ENCODE measurements around the gene ZRANB2. TPM values are rescaled to one million over a fixed set of nuclear protein-coding genes. Genes with fewer than 3 reads are reported as not detected.
A peak's percentile ranks its signal among the peaks of the same experiment; 100 is the strongest.

ZRANB2 gene
- total and polyA plus RNA-seq, 9 of the 15 experiments (the other 6 are each of a cell fraction or from before 2014, with no cell fraction given) = 80.8 to 264 (median 157) TPM

DNA sequence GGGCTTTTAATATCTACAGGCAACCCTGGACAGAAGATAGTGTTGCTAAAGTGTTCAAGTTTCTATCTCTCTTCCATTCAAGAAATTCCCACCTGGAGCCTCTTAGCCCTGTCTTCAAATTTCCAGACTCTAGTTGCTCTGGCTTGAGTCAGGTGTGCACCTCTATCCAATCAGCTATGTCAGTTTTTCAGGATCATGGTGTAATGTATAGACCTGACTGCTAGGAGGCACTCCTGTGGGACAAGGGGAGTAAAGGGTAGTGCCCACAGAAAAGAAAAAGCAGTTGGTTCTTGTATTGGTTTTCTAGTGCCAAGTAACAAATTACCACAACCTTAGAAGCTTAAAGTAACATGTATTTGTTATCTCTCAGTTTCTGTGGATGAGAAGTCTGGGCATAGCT, 6.2 kb upstream of the ZRANB2 start:
- Histone ChIP-seq H3K27me3 (ENCODE audit: control insufficient read depth in 2 of 2, insufficient read depth in 2 of 2, low read length in 2 of 2) (no peaks in the 10 kb centered on the region; a peak in 1 of 5 replicates), H3K4me3 (no peak overlapping the region), H2AFZ (ENCODE audit: low read depth, low read length) (no peak overlapping the region), H3K4me1 (replicated peaks in 1 of 2; ENCODE audit: control insufficient read depth in 2 of 2, insufficient read depth in 2 of 2, low read length in 2 of 2) (no peaks in the 10 kb centered on the region; a peak in 2 of 5 replicates), H3K79me2 (ENCODE audit: control insufficient read depth, insufficient read depth, low read length) (no peaks in the 10 kb centered on the region), H3K36me3 (ENCODE audit: control insufficient read depth, insufficient read depth, low read length) (no peaks in the 10 kb centered on the region), H3K27ac (ENCODE audit: extremely low read depth, low read depth, low read length) (no peak overlapping the region), H3K9ac (ENCODE audit: insufficient read depth in 1 of 2, low read depth in 2 of 2, low read length in 2 of 2) (no peak overlapping the region), H4K20me1 (replicated peaks; ENCODE audit: control insufficient read depth, insufficient read depth, low read length) (no peaks in the 10 kb centered on the region), H3K9me3 (replicated peaks; ENCODE audit: control insufficient read depth, insufficient read depth, low read depth, low read length) (no peaks in the 10 kb centered on the region), H3K9me1 (ENCODE audit: control insufficient read depth, insufficient read depth, low read length) (no peaks in the 10 kb centered on the region), H3K4me2 (ENCODE audit: insufficient read depth, low read length) (no peak overlapping the region)
- in situ Hi-C loops (cut with MboI) (no loop called here), intact Hi-C loops (cut with micrococcal nuclease) (no loop called here)
- DNase-seq (ENCODE audit: extremely low read depth in 1 of 4, low spot score in 3 of 4) = peak in 1 of 4 experiments; percentile 11
- no TSS peak for BruUV-seq (replicated peaks)
- POLR2A ChIA-PET = no interaction called here
- CTCF ChIA-PET (ENCODE audit: low intra/inter-chr PET ratio) = no interaction called here
- TF ChIP-seq, protein P1, sequence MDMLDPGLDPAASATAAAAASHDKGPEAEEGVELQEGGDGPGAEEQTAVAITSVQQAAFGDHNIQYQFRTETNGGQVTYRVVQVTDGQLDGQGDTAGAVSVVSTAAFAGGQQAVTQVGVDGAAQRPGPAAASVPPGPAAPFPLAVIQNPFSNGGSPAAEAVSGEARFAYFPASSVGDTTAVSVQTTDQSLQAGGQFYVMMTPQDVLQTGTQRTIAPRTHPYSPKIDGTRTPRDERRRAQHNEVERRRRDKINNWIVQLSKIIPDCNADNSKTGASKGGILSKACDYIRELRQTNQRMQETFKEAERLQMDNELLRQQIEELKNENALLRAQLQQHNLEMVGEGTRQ (CRISPR knock-in tag; IDR thresholded peaks at IDR 0.05) = peak; percentile 34
- TF ChIP-seq, protein P2, sequence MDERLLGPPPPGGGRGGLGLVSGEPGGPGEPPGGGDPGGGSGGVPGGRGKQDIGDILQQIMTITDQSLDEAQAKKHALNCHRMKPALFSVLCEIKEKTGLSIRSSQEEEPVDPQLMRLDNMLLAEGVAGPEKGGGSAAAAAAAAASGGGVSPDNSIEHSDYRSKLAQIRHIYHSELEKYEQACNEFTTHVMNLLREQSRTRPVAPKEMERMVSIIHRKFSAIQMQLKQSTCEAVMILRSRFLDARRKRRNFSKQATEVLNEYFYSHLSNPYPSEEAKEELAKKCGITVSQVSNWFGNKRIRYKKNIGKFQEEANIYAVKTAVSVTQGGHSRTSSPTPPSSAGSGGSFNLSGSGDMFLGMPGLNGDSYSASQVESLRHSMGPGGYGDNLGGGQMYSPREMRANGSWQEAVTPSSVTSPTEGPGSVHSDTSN (CRISPR knock-in tag; IDR thresholded peaks at IDR 0.05; ENCODE audit: low read depth) = no peak
- TF ChIP-seq, protein P2 (tag; conservative IDR thresholded peaks at IDR 0.05; ENCODE audit: low read depth) = no peak
- no peak for FAIRE-seq
- ATAC-seq = peak; percentile 56; the same call in 1 of the 3 replicates

All from K562 (cell line).